HepG2 (cell line): ENCODE results near the gene CTSW. TPM values are rescaled to one million over a fixed set of nuclear protein-coding genes. Genes with fewer than 3 reads are reported as not detected.

ENCODE experiments used
- ATAD3A ChIP-seq: sonication (generic); formaldehyde crosslinking; IDR thresholded peaks from 2 replicates; pipeline ENCODE4 v1.4.0; 2020; ENCODE audit warnings: missing genetic modification reagents
- CC2D1A ChIP-seq: sonication (generic); formaldehyde crosslinking; IDR thresholded peaks from 2 replicates; pipeline ENCODE4 v1.8.1; 2023; ENCODE audit warnings: mild to moderate bottlenecking, missing genetic modification reagents
- CREM ChIP-seq, 2 experiments: sonication (generic) in 1 of 2; formaldehyde crosslinking in 1 of 2; IDR thresholded peaks; 2 replicates each; pipeline versions ENCODE4 v1.4.0 to v1.6.1; 2016 to 2020; ENCODE audit warnings: antibody characterized with exemption in 1 of 2, mild to moderate bottlenecking in 1 of 2, missing genetic modification reagents in 1 of 2
- HMGXB4 ChIP-seq, 2 experiments: sonication (generic) in 1 of 2; formaldehyde crosslinking in 1 of 2; IDR thresholded peaks; 2 replicates each; pipeline versions ENCODE4 v1.4.0 to v1.6.1; 2018 to 2020; ENCODE audit warnings: missing genetic modification reagents in 2 of 2, borderline replicate concordance in 1 of 2, low read depth in 1 of 2, mild to moderate bottlenecking in 1 of 2, missing biosample characterization in 1 of 2
- KDM4B ChIP-seq: sonication (generic); formaldehyde crosslinking; IDR thresholded peaks from 2 replicates; pipeline ENCODE4 v1.4.0; 2020; ENCODE audit warnings: missing genetic modification reagents
- NR2F2 ChIP-seq: IDR thresholded peaks from 2 replicates; pipeline ENCODE4 v1.6.1; 2012; ENCODE audit warnings: low read depth, inconsistent platforms, borderline replicate concordance
- PAXIP1 ChIP-seq: sonication (generic); formaldehyde crosslinking; conservative IDR thresholded peaks from 2 replicates; pipeline ENCODE4 v1.4.0; 2020; ENCODE audit warnings: mild to moderate bottlenecking, missing genetic modification reagents, moderate library complexity
- PITX1 ChIP-seq: sonication (generic); formaldehyde crosslinking; IDR thresholded peaks from 2 replicates; pipeline ENCODE4 v1.5.1; 2020; ENCODE audit warnings: mild to moderate bottlenecking, missing genetic modification reagents
- RBAK ChIP-seq: sonication (generic); formaldehyde crosslinking; IDR thresholded peaks from 2 replicates; pipeline ENCODE4 v1.5.1; 2020; ENCODE audit warnings: mild to moderate bottlenecking, missing genetic modification reagents
- SIX1 ChIP-seq: sonication (generic); formaldehyde crosslinking; IDR thresholded peaks from 2 replicates; pipeline ENCODE4 v1.4.0; 2020; ENCODE audit warnings: missing genetic modification reagents, borderline replicate concordance
- WIZ ChIP-seq: sonication (generic); formaldehyde crosslinking; IDR thresholded peaks from 2 replicates; pipeline ENCODE4 v1.5.1; 2020; ENCODE audit warnings: mild to moderate bottlenecking, missing genetic modification reagents
- ZBTB34 ChIP-seq: sonication (generic); formaldehyde crosslinking; IDR thresholded peaks from 2 replicates; pipeline ENCODE4 v1.8.0; 2022; ENCODE audit warnings: mild to moderate bottlenecking, missing genetic modification reagents
- ZBTB42 ChIP-seq: sonication (generic); formaldehyde crosslinking; IDR thresholded peaks from 2 replicates; pipeline ENCODE4 v1.5.0; 2020; ENCODE audit warnings: mild to moderate bottlenecking, missing genetic modification reagents
- ZFP36L1 ChIP-seq: sonication (generic); formaldehyde crosslinking; IDR thresholded peaks from 2 replicates; pipeline ENCODE4 v1.8.0; 2022; ENCODE audit warnings: mild to moderate bottlenecking, missing genetic modification reagents, moderate library complexity
- ZFP90 ChIP-seq: sonication (generic); formaldehyde crosslinking; IDR thresholded peaks from 2 replicates; pipeline ENCODE4 v1.8.0; 2022; ENCODE audit warnings: missing genetic modification reagents, mild to moderate bottlenecking, inconsistent platforms, borderline replicate concordance
- ZFYVE20 ChIP-seq: sonication (generic); formaldehyde crosslinking; IDR thresholded peaks from 2 replicates; pipeline ENCODE4 v1.8.0; 2023; ENCODE audit warnings: low read depth, mild to moderate bottlenecking, moderate library complexity, missing genetic modification reagents, borderline replicate concordance
- ZNF101 ChIP-seq: sonication (generic); formaldehyde crosslinking; IDR thresholded peaks from 2 replicates; pipeline ENCODE4 v1.4.0; 2020; ENCODE audit warnings: mild to moderate bottlenecking, low read depth, missing genetic modification reagents, borderline replicate concordance
- ZNF598 ChIP-seq: sonication (generic); formaldehyde crosslinking; IDR thresholded peaks from 2 replicates; pipeline ENCODE4 v1.5.1; 2020; ENCODE audit warnings: mild to moderate bottlenecking, missing genetic modification reagents, borderline replicate concordance
- ZNF75D ChIP-seq: sonication (generic); formaldehyde crosslinking; IDR thresholded peaks from 2 replicates; pipeline ENCODE4 v1.8.1; 2023; ENCODE audit warnings: missing genetic modification reagents, mild to moderate bottlenecking, borderline replicate concordance
- ZNF781 ChIP-seq: sonication (generic); formaldehyde crosslinking; IDR thresholded peaks from 2 replicates; pipeline ENCODE4 v1.5.1; 2020; ENCODE audit warnings: borderline replicate concordance, mild to moderate bottlenecking, missing genetic modification reagents; ENCODE audit errors: not compliant biosample characterization
- ZNF83 ChIP-seq: sonication (generic); formaldehyde crosslinking; IDR thresholded peaks from 2 replicates; pipeline ENCODE4 v1.4.0; 2020; ENCODE audit warnings: missing genetic modification reagents, mild to moderate bottlenecking, borderline replicate concordance
- polyA plus RNA-seq, 8 experiments: library from polyadenylated mRNA; depleted of rRNA in 3 of 8; stranded (reverse) in 7 of 8; unstranded in 1 of 8; fragments of >200 nt; fragmentation: Illumina TruSeq in 4 of 8; extraction: Trizol in 4 of 8; gene quantifications; 2 replicates each; pipeline versions ENCODE4 v1.2.1 to v1.2.3, GENCODE V29; 2011 to 2016; ENCODE audit warnings: low read depth in 4 of 8, missing spikeins in 1 of 8, mixed read lengths in 1 of 8; ENCODE audit not compliant: insufficient read depth in 1 of 8
- total RNA-seq, 5 experiments: library from RNA; depleted of rRNA; stranded (reverse); fragments of >200 nt; fragmentation: Illumina TruSeq; extraction: Trizol; gene quantifications; 2 replicates each; pipeline ENCODE4 v1.2.3, GENCODE V29; 2016; ENCODE audit warnings: low read depth in 1 of 5
- TF ChIP-seq, protein P1 (sequence below): sonication (generic); formaldehyde crosslinking; IDR thresholded peaks from 2 replicates; pipeline ENCODE4 v1.5.0; 2020; ENCODE audit warnings: missing genetic modification reagents

CTSW gene
- total and polyA plus RNA-seq, 2 of the 13 experiments (the other 11 are each of a cell fraction or from before 2014, with no cell fraction given): 0.09 TPM; not detected in 1

GRCh38 chr11:65844231-65844872, 35.3 kb upstream of the CTSW start (continued):
- TF ChIP-seq ZNF101 (CRISPR knock-in tag): no peak
- no peak for TF ChIP-seq ZNF598 (CRISPR knock-in tag)
- no peak for TF ChIP-seq HMGXB4 (CRISPR knock-in tag; IDR thresholded peaks at IDR 0.05; ENCODE audit: borderline replicate concordance in 1 of 2, low read depth in 1 of 2)
- TF ChIP-seq CC2D1A (CRISPR knock-in tag): no peak
- TF ChIP-seq, protein P1, sequence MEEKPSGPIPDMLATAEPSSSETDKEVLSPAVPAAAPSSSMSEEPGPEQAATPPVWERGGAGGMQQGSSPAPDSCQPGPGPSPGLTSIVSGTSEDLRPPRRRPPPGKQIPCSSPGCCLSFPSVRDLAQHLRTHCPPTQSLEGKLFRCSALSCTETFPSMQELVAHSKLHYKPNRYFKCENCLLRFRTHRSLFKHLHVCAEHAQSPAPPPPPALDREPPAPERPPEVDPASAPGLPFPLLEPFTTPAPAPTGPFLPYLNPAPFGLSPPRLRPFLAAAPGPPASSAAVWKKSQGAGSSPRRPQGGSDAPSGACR (CRISPR knock-in tag): no peak
- TF ChIP-seq ZFP36L1 (CRISPR knock-in tag): no peak
- TF ChIP-seq PITX1 (CRISPR knock-in tag): peak; percentile 43; the same call in 1 of the 2 replicates
- no peak for TF ChIP-seq ZNF75D (CRISPR knock-in tag)
- no peak for TF ChIP-seq ZNF781 (CRISPR knock-in tag)
- peak; percentile 33; the same call in 1 of the 2 replicates for TF ChIP-seq CREM (IDR thresholded peaks at IDR 0.05)
- TF ChIP-seq CREM (CRISPR knock-in tag; IDR thresholded peaks at IDR 0.05): no peak
- TF ChIP-seq ZNF83: no peak
- TF ChIP-seq RBAK (CRISPR knock-in tag): no peak
- no peak for TF ChIP-seq ZBTB42 (CRISPR knock-in tag)
- TF ChIP-seq ZFYVE20: no peak
- no peak for TF ChIP-seq KDM4B (CRISPR knock-in tag)
- no peak for TF ChIP-seq ZFP90 (CRISPR knock-in tag)
- TF ChIP-seq ATAD3A: no peak
- peak; percentile 73 for TF ChIP-seq PAXIP1 (CRISPR knock-in tag)
- TF ChIP-seq WIZ (CRISPR knock-in tag): no peak
- TF ChIP-seq NR2F2: no peak
- TF ChIP-seq ZBTB34 (CRISPR knock-in tag): no peak
- TF ChIP-seq SIX1 (CRISPR knock-in tag): 0 out of 2 replicates have a peak, but pooled peaks have one; percentile 9
